Common myeloid progenitor, CD34-positive (primary cell): ENCODE data around the gene PPIC. TPM values are rescaled to one million over a fixed set of nuclear protein-coding genes. Genes with fewer than 3 reads are reported as not detected.
A peak's percentile ranks its signal among the peaks of the same experiment; 100 is the strongest.

ENCODE experiments used
- CTCF ChIA-PET: fragments of 350-600 bp; sonication (Branson Sonifier 250); formaldehyde crosslinking; loops from one replicate; lab custom pipeline; 2021; ENCODE audit warnings: antibody characterized with exemption; lab: Charles Lee
- POLR2A ChIA-PET: fragments of 350-600 bp; sonication (Branson Sonifier 250); formaldehyde crosslinking; loops from one replicate; lab custom pipeline; 2021; ENCODE audit warnings: antibody characterized with exemption; lab: Charles Lee
- DNase-seq, 3 donors: peaks; one replicate each; pipeline versions ENCODE4 v3.0.0 to v3.0.0-alpha.2; 2013
- H3K27ac ChIP-seq, 2 experiments: 1 replicate in 1 of 2; 2 replicates in 1 of 2; pipeline ENCODE4 v1.7.0; 2013; ENCODE audit warnings: inconsistent platforms in 2 of 2, low read length in 2 of 2, mild to moderate bottlenecking in 2 of 2, low read depth in 1 of 2, moderate library complexity in 1 of 2; ENCODE audit not compliant: severe bottlenecking in 2 of 2, insufficient read depth in 1 of 2, poor library complexity in 1 of 2
- H3K27me3 ChIP-seq, 5 experiments: replicated peaks in 2 of 5; 1 replicate in 3 of 5; 2 replicates in 2 of 5; pipeline versions ENCODE4 v1.6.1 to v1.7.0; 2013; ENCODE audit warnings: low read length in 4 of 5, mild to moderate bottlenecking in 2 of 5, moderate library complexity in 2 of 5, inconsistent platforms in 1 of 5; ENCODE audit not compliant: insufficient read depth in 5 of 5, control insufficient read depth in 4 of 5
- H3K36me3 ChIP-seq, 4 experiments: 1 replicate in 2 of 4; 2 replicates in 2 of 4; pipeline versions ENCODE4 v1.6.1 to v1.7.0; 2013; ENCODE audit warnings: low read length in 3 of 4, control low read depth in 1 of 4, mild to moderate bottlenecking in 1 of 4; ENCODE audit not compliant: control insufficient read depth in 4 of 4, insufficient read depth in 4 of 4
- H3K4me1 ChIP-seq, 4 experiments: 1 replicate in 3 of 4; 2 replicates in 1 of 4; pipeline versions ENCODE4 v1.6.1 to v1.7.1; 2013; ENCODE audit warnings: low read length in 3 of 4, mild to moderate bottlenecking in 3 of 4, control low read depth in 1 of 4, inconsistent platforms in 1 of 4, moderate library complexity in 1 of 4; ENCODE audit not compliant: control insufficient read depth in 4 of 4, insufficient read depth in 4 of 4; ENCODE audit errors: control extremely low read depth in 1 of 4
- H3K4me3 ChIP-seq, 7 experiments: 1 replicate in 4 of 7; 2 replicates in 3 of 7; pipeline versions ENCODE4 v1.5.1 to v1.7.0; 2013; ENCODE audit warnings: mild to moderate bottlenecking in 7 of 7, low read length in 6 of 7, moderate library complexity in 6 of 7, inconsistent platforms in 2 of 7, low read depth in 2 of 7, control low read depth in 1 of 7; ENCODE audit not compliant: insufficient read depth in 4 of 7, control insufficient read depth in 1 of 7; ENCODE audit errors: extremely low read depth in 1 of 7
- H3K9me3 ChIP-seq, 5 experiments: 1 replicate in 4 of 5; 2 replicates in 1 of 5; pipeline versions ENCODE4 v1.6.1 to v1.7.1; 2013; ENCODE audit warnings: low read length in 4 of 5, mild to moderate bottlenecking in 2 of 5, inconsistent platforms in 1 of 5, low read depth in 1 of 5, moderate library complexity in 1 of 5; ENCODE audit not compliant: control insufficient read depth in 4 of 5, insufficient read depth in 2 of 5; ENCODE audit errors: control extremely low read depth in 1 of 5
- WGBS: methylation state at CpG from one replicate; pipeline ENCODE4 v1.1.5; 2013; ENCODE audit not compliant: insufficient coverage; 5-methylcytosine and 5-hydroxymethylcytosine counted together
- polyA plus RNA-seq: library from polyadenylated mRNA; unstranded; fragments of 120-200 nt; gene quantifications from one replicate; pipeline ENCODE4 v1.2.1, GENCODE V29; 2013

Gene PPIC
- polyA plus RNA-seq, result not detected

GRCh38 chr5:123036391-123037103 lies at the start of gene PPIC:
PPIC (minus strand) TSS chr5:123036725; CDS start chr5:123036625, 100 bp downstream.
- Histone ChIP-seq H3K9me3 (peaks cover 0 to 2% (median 0%) of the 10 kb centered on the region in 5 experiments), H3K4me3 (peak within 1 kb of the TSS; percentile 44 to 77 (median 65)), H3K36me3 (no peaks in the 10 kb centered on the region), H3K27me3 (peaks cover 8 to 86% (median 45%) of the 10 kb centered on the region in 5 experiments), H3K27ac (no peak within 1 kb of the TSS), H3K4me1 (peaks cover 0 to 21% (median 16%) of the 10 kb centered on the region in 4 experiments)
- peak in 2 of 3 donors; percentile 40 to 59 for DNase-seq
- CTCF ChIA-PET, result no interaction called here
- under 1% methylated on average over 79 of the region's 84 CpGs for WGBS
- POLR2A ChIA-PET, result no interaction called here

- ChIA-PET CTCF (no interaction called here), POLR2A (no interaction called here)
- H3K9me3 ChIP-seq, result no peaks in the 10 kb centered on the region
- no peak overlapping the region for H3K27ac ChIP-seq
- no CpG with 5 or more reads among the region's 12 CpGs for WGBS
- H3K4me3 ChIP-seq, result no peak overlapping the region
- H3K27me3 ChIP-seq, result peaks cover 40 to 99% (median 52%) of the 10 kb centered on the region in 5 experiments
- DNase-seq, result no peak
- no peaks in the 10 kb centered on the region for H3K36me3 ChIP-seq
- H3K4me1 ChIP-seq, result peaks cover 0 to 31% (median 27%) of the 10 kb centered on the region in 4 experiments
Measured at GRCh38 chr5:123085638-123086286, 49.2 kb upstream of the PPIC start.

DNA sequence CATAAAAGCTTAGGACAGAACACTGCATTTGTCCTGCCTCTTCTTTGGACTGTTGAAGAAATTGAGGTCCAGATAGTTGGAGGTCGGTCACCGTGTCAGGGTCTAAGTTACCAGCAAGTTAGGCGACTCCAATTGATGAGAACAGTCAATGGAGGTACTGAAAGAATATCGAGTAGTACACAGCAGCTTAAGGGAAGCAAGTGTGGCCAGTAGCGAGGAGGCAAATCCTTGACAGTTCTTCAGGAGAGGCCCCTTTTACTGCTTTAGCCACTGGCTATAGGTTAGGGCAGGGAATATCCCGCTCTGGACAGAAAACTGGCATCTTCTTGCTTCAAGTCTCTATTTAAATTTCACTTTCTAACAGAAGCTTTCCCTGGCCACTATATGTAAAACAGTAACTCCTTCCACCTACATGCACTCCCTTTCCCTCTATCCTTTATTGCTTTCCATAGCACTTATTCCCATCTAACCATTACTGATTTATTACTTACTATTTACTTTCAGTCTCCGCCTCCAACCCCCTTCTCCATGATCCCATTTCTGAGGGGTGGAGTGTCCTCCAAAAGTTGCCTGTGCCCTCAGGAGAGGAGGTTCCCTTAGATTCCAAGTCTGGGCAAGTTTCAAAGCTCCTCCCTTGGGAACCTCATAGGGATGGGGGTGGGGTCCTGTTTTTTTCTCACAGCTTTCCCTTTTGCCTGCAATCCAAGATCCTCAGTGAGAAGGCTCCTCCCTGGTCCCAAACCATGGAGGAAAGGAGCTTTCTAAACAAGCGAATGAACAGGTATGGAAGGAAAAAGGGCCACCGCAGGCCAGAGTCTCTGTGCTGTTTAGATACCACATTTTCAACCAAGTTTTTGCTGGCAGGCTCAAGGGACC lies 48.4 kb upstream of the PPIC start:
- peaks cover 0 to 24% (median 21%) of the 10 kb centered on the region in 4 experiments for H3K4me1 ChIP-seq
- 58% methylated on average over 6 of the region's 9 CpGs for WGBS
- CTCF ChIA-PET, result interaction anchor here (0.9 kb wide), 1 partner anchor 16 kb away, joined by 3 read pairs; no protein-coding TSS in a partner anchor
- H3K4me3 ChIP-seq, result no peak overlapping the region
- no peak overlapping the region for H3K27ac ChIP-seq
- H3K36me3 ChIP-seq, result no peaks in the 10 kb centered on the region
- peaks cover 40 to 99% (median 50%) of the 10 kb centered on the region in 5 experiments for H3K27me3 ChIP-seq
- DNase-seq, result no peak
- H3K9me3 ChIP-seq, result no peaks in the 10 kb centered on the region
- POLR2A ChIA-PET, result no interaction called here

- Histone ChIP-seq H3K36me3 (no peaks in the 10 kb centered on the region), H3K27ac (no peak overlapping the region), H3K4me1 (peaks cover 0 to 8% (median 6%) of the 10 kb centered on the region in 4 experiments), H3K9me3 (no peaks in the 10 kb centered on the region), H3K27me3 (peaks cover 40 to 91% (median 41%) of the 10 kb centered on the region in 5 experiments), H3K4me3 (no peak overlapping the region)
- DNase-seq, result no peak
- POLR2A ChIA-PET, result no interaction called here
- CTCF ChIA-PET, result no interaction called here
- WGBS, result 72% methylated on average over 2 of the region's 3 CpGs
Measured at GRCh38 chr5:123083298-123083697, 46.8 kb upstream of the PPIC start.

- Histone ChIP-seq H3K4me1 (no peaks in the 10 kb centered on the region), H3K9me3 (no peaks in the 10 kb centered on the region), H3K36me3 (no peaks in the 10 kb centered on the region), H3K27me3 (peaks cover 18 to 83% (median 30%) of the 10 kb centered on the region in 5 experiments), H3K4me3 (no peak overlapping the region), H3K27ac (no peak overlapping the region)
- DNase-seq, result no peak
- ChIA-PET CTCF (no interaction called here), POLR2A (no interaction called here)
- WGBS, result 88% methylated on average over 1 of the region's 1 CpG
Measured at GRCh38 chr5:123080215-123080614, 43.7 kb upstream of the PPIC start.

DNA sequence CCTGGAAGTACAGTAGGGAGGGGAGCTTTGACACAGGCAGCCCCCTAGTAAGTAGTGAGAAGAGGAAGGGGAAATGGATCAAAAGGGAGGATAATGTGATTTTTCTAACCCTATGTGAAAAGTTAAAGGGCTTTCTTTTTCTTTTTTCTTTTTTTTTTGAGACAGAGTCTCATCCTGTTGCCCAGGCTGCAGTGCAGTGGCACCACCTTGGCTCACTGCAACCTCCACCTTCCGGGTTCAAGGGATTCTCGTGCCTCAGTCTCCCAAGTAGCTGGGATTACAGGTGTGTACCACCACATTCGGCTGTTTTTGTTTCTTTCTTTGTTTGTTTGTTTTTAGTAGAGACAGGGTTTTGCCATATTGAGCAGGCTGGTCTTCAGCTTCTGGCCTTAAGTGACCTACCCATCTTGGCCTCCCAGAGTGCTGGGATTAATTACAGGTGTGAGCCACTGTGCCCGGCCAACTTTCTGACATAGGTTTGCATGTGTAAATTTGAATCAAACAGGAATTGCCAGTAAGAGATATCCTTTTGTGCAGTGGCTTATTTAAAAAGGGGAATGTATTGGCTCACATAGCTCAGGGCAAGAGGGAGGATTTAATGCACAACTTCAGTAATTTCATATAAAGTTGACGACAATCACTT lies 39.1 kb upstream of the PPIC start:
- peaks cover 0 to 4% (median 0%) of the 10 kb centered on the region in 5 experiments for H3K9me3 ChIP-seq
- CTCF ChIA-PET, result interaction anchor here (0.7 kb wide), 1 partner anchor 269 kb away, joined by 4 read pairs; no protein-coding TSS in a partner anchor
- peaks cover 10 to 59% (median 19%) of the 10 kb centered on the region in 5 experiments for H3K27me3 ChIP-seq
- DNase-seq, result no peak
- H3K4me3 ChIP-seq, result no peak overlapping the region
- no peak overlapping the region for H3K27ac ChIP-seq
- 100% methylated on average over 4 of the region's 5 CpGs for WGBS
- no peaks in the 10 kb centered on the region for H3K4me1 ChIP-seq
- no peaks in the 10 kb centered on the region for H3K36me3 ChIP-seq
- POLR2A ChIA-PET, result no interaction called here
